IPS DF 6.9 (cell line): ENCODE data around the gene OR5K2.
A peak's percentile ranks its signal among the peaks of the same experiment; 100 is the strongest.

ENCODE experiments used
- DNase-seq: peaks from one replicate; pipeline ENCODE4 v3.0.0-alpha.2; 2013; ENCODE audit warnings: low read depth, low spot score
- H3K27ac ChIP-seq: one replicate; pipeline ENCODE4 v1.5.1; 2013; ENCODE audit warnings: low read length, control low read depth
- H3K27me3 ChIP-seq: 2 replicates; pipeline ENCODE4 v1.6.1; 2013; ENCODE audit warnings: mild to moderate bottlenecking, low read length; ENCODE audit not compliant: control insufficient read depth, insufficient read depth
- H3K36me3 ChIP-seq: 2 replicates; pipeline ENCODE4 v1.6.1; 2013; ENCODE audit warnings: low read length; ENCODE audit not compliant: control insufficient read depth, insufficient read depth
- H3K4me1 ChIP-seq: 2 replicates; pipeline ENCODE4 v1.6.1; 2013; ENCODE audit warnings: low read length; ENCODE audit not compliant: control insufficient read depth, insufficient read depth
- H3K4me3 ChIP-seq: 2 replicates; pipeline ENCODE4 v1.5.1; 2013; ENCODE audit warnings: mild to moderate bottlenecking, low read length
- H3K9me3 ChIP-seq: 2 replicates; pipeline ENCODE4 v1.6.1; 2013; ENCODE audit warnings: low read length, inconsistent platforms; ENCODE audit not compliant: control insufficient read depth, insufficient read depth
- WGBS: extraction: QIAGEN DNeasy Blood & Tissue Kit; methylation state at CpG from one replicate; pipeline ENCODE4 v1.1.7; 2013; ENCODE audit warnings: mixed read lengths, missing lambda C conversion rate; ENCODE audit not compliant: insufficient read length, insufficient coverage; 5-methylcytosine and 5-hydroxymethylcytosine counted together

The OR5K2 gene

DNA sequence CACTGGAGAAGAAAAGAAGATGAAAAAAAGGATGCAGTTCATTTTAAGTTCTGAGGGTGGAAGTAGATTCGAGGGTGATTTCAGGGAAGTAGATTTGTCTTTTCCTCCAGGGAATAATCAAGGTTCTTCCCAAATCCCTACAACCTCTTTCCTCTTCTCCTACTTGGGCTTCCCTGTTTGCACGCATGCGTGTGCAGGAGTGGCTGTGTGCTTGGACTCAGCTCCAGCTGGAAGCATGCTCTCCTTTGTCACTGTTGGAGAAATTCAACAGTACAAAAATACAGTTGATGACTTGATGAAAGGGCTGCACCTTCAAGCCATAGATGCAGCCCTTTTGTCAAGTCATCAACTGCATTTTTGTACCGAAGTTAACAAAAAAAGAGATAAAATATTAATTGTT is 3.8 kb downstream of the OR5K2 start:
- Histone ChIP-seq H3K27ac (no peak overlapping the region), H3K4me1 (no peaks in the 10 kb centered on the region), H3K27me3 (no peaks in the 10 kb centered on the region), H3K4me3 (no peak overlapping the region), H3K9me3 (no peaks in the 10 kb centered on the region), H3K36me3 (no peaks in the 10 kb centered on the region)
- no CpG with 5 or more reads among the region's 4 CpGs for WGBS
- no peak for DNase-seq

GRCh38 chr3:98501863-98502576 is 4.5 kb downstream of the OR5K2 start:
- no peak overlapping the region for H3K27ac ChIP-seq
- DNase-seq: no peak
- H3K9me3 ChIP-seq: no peaks in the 10 kb centered on the region
- H3K27me3 ChIP-seq: no peaks in the 10 kb centered on the region
- no peaks in the 10 kb centered on the region for H3K4me1 ChIP-seq
- no peak overlapping the region for H3K4me3 ChIP-seq
- WGBS: no CpG with 5 or more reads among the region's 5 CpGs
- H3K36me3 ChIP-seq: no peaks in the 10 kb centered on the region

- H3K4me3 ChIP-seq: no peak overlapping the region
- no CpG with 5 or more reads among the region's 4 CpGs for WGBS
- no peaks in the 10 kb centered on the region for H3K4me1 ChIP-seq
- H3K9me3 ChIP-seq: no peaks in the 10 kb centered on the region
- no peak for DNase-seq
- no peaks in the 10 kb centered on the region for H3K27me3 ChIP-seq
- no peaks in the 10 kb centered on the region for H3K36me3 ChIP-seq
- no peak overlapping the region for H3K27ac ChIP-seq
These were observed 7.1 kb downstream of the OR5K2 start for GRCh38 chr3:98504539-98504938.

DNA sequence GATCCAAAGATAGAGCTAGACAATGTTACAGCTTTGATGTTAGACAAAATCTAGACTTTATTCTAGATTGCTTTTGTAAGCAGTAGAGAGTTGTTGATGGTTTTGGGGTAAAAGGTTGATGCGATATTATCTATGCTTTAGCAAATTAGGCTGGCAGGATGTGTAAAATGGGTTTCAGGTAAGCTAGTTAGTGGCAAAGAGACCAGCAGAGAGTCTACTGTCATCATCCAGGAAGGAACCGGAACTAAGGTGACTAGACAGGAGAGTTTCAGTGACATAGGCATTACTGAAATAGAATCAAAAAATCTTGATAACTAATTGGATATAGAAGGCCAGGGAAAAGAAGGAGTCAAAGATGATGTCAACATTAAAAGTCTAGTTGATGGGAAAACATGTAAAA is 11.1 kb downstream of the OR5K2 start:
- no peaks in the 10 kb centered on the region for H3K27me3 ChIP-seq
- DNase-seq: no peak
- H3K9me3 ChIP-seq: no peaks in the 10 kb centered on the region
- no peak overlapping the region for H3K27ac ChIP-seq
- no peaks in the 10 kb centered on the region for H3K36me3 ChIP-seq
- no peak overlapping the region for H3K4me3 ChIP-seq
- 100% methylated on average over 1 of the region's 2 CpGs for WGBS
- no peaks in the 10 kb centered on the region for H3K4me1 ChIP-seq

DNA sequence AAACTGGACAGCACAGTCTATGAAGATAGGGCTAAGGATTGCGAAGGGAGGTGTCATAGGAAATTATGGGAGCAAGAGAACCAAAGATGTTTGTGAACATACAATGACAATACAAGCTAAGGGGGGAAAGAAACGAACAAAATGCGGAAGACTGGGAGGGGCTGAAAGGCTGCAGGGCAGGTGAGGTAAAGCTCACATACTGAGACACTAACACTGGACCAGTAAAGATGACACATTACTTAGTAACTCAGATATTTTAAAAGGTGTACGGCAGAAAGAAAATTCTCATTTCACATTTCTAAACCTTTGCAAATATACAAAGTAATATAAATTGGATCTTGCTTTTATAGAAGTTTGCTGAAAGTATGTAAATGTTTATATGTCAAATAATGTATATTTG is 15.1 kb downstream of the OR5K2 start:
- H3K4me3 ChIP-seq: no peak overlapping the region
- H3K27me3 ChIP-seq: no peaks in the 10 kb centered on the region
- no peaks in the 10 kb centered on the region for H3K36me3 ChIP-seq
- H3K4me1 ChIP-seq: no peaks in the 10 kb centered on the region
- H3K9me3 ChIP-seq: no peaks in the 10 kb centered on the region
- H3K27ac ChIP-seq: no peak overlapping the region
- DNase-seq: no peak
- WGBS: no CpG with 5 or more reads among the region's 4 CpGs

DNA sequence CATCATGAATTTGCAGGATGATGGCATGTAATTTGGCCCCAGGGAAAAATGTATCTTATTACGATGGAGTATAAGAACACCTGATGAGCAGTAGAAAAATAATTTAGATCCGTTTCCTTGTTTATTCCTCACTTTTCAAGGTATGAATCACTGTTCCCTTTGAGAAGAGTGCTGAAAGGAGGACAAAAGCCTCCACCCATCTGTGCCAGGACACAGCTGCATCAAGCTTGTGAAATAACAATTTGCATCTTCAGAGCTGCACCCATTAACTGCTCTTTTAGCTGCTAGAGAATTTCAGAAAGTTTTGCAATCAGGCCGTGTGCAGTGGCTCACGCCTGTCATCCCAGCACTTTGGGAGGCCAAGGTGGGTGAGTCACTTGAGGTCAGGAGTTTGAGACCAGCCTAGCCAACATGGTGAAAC is 15.6 kb downstream of the OR5K2 start:
- Histone ChIP-seq H3K4me3 (no peak overlapping the region), H3K27me3 (no peaks in the 10 kb centered on the region), H3K9me3 (no peaks in the 10 kb centered on the region), H3K4me1 (no peaks in the 10 kb centered on the region), H3K27ac (no peak overlapping the region), H3K36me3 (no peaks in the 10 kb centered on the region)
- no CpG with 5 or more reads among the region's 4 CpGs for WGBS
- no peak for DNase-seq

GRCh38 chr3:98513736-98514135 is 16.3 kb downstream of the OR5K2 start:
- Histone ChIP-seq H3K4me3 (no peak overlapping the region), H3K27ac (no peak overlapping the region), H3K4me1 (no peaks in the 10 kb centered on the region), H3K27me3 (no peaks in the 10 kb centered on the region), H3K9me3 (no peaks in the 10 kb centered on the region), H3K36me3 (no peaks in the 10 kb centered on the region)
- no peak for DNase-seq
- WGBS: no CpG with 5 or more reads among the region's 3 CpGs

- Histone ChIP-seq H3K9me3 (no peaks in the 10 kb centered on the region), H3K27ac (no peak overlapping the region), H3K4me3 (no peak overlapping the region), H3K36me3 (no peaks in the 10 kb centered on the region; the same call in 1 of the 2 replicates), H3K27me3 (no peaks in the 10 kb centered on the region), H3K4me1 (no peaks in the 10 kb centered on the region)
- no peak for DNase-seq
- WGBS: no CpG with 5 or more reads among the region's 1 CpG
These were observed 17.5 kb downstream of the OR5K2 start for GRCh38 chr3:98514948-98515347.

DNA sequence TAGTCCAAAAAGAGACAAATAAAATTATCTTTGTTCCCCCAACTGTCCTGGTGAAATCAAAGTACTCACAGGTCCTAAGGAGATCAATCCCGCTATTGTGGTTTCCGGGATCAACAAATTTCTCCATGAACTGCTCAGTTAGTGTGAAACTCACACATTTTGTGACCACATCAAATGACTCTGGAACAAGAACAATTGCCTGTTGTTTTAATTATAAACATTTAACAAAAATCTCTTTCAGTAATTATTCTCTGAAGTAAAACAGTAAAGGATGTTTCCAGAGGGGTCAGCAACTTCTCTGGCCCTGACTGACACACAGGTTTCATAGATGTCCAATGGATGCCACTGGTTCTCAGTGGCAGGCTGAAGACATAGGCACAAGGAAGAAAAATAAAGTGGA is 21.3 kb downstream of the OR5K2 start:
- WGBS: no CpG with 5 or more reads among the region's 2 CpGs
- no peaks in the 10 kb centered on the region for H3K27me3 ChIP-seq
- no peak overlapping the region for H3K4me3 ChIP-seq
- no peaks in the 10 kb centered on the region for H3K9me3 ChIP-seq
- H3K4me1 ChIP-seq: no peaks in the 10 kb centered on the region
- no peak for DNase-seq
- peaks cover 2% of the 10 kb centered on the region; the same call in 1 of the 2 replicates for H3K36me3 ChIP-seq
- no peak overlapping the region for H3K27ac ChIP-seq

DNA sequence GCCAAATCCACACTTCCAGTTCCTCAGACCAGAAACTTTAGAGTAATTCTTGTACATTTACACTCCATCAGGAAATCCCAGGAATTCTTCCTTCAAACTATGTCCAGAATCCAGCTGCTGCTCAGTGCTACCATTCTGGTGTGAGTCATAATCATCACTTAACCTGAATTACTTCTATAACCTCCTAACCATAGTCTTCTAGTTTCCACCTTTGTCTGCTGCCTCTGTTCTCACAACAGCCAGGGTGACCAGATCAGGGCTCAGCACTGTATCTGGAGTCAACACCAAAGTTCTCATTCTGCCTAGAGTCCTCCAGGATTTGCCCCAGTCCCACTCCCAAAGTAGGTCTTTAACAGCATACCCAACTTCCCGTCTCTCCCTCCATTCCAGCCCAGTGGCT is 21.9 kb downstream of the OR5K2 start:
- DNase-seq: no peak
- H3K9me3 ChIP-seq: no peaks in the 10 kb centered on the region
- H3K4me3 ChIP-seq: no peak overlapping the region
- H3K27me3 ChIP-seq: no peaks in the 10 kb centered on the region
- no peak overlapping the region for H3K27ac ChIP-seq
- peaks cover 2% of the 10 kb centered on the region; the same call in 1 of the 2 replicates for H3K36me3 ChIP-seq
- H3K4me1 ChIP-seq: no peaks in the 10 kb centered on the region
- no CpG with 5 or more reads among the region's 1 CpG for WGBS

GRCh38 chr3:98521897-98522543 is 24.5 kb downstream of the OR5K2 start:
- DNase-seq: no peak
- peak overlapping the region; percentile 81; the same call in 1 of the 2 replicates for H3K4me3 ChIP-seq
- WGBS: no CpG with 5 or more reads among the region's 16 CpGs
- no peak overlapping the region for H3K27ac ChIP-seq
- no peaks in the 10 kb centered on the region for H3K9me3 ChIP-seq
- no peaks in the 10 kb centered on the region for H3K4me1 ChIP-seq
- peaks cover 2% of the 10 kb centered on the region; the same call in 1 of the 2 replicates for H3K36me3 ChIP-seq
- H3K27me3 ChIP-seq: no peaks in the 10 kb centered on the region
